ENCODE results near the gene NOL3. TPM values are rescaled to one million over a fixed set of nuclear protein-coding genes. Genes with fewer than 3 reads are reported as not detected.

The NOL3 gene
- total RNA-seq, 2 donors from 2014 or later, result 26.2 to 31.0 TPM

GRCh38 chr16:67193536-67193935 is 23.2 kb downstream of the NOL3 start:
- no peak for TF ChIP-seq CTCF (IDR thresholded peaks at IDR 0.05)
- Histone ChIP-seq H3K4me3 (peak overlapping the region; percentile 100), H3K27ac (no peak overlapping the region), H3K4me1 (peaks cover 18% of the 10 kb centered on the region), H3K36me3 (peaks cover 22% of the 10 kb centered on the region), H3K9me3 (no peaks in the 10 kb centered on the region), H3K27me3 (no peaks in the 10 kb centered on the region), H3K9ac (ENCODE audit: low read depth in 2 of 2, low read length in 2 of 2) (peak overlapping the region; percentile 98 to 99)
- intact Hi-C loops (cut with DNase I), result no loop called here
- no peak for DNase-seq

GRCh38 chr16:67194260-67194659 is 23.9 kb downstream of the NOL3 start:
- Histone ChIP-seq H3K27me3 (no peaks in the 10 kb centered on the region), H3K4me1 (peaks cover 18% of the 10 kb centered on the region), H3K27ac (no peak overlapping the region), H3K4me3 (no peak overlapping the region), H3K9me3 (no peaks in the 10 kb centered on the region), H3K9ac (ENCODE audit: low read depth in 2 of 2, low read length in 2 of 2) (peak overlapping the region; percentile 37 to 99), H3K36me3 (peaks cover 22% of the 10 kb centered on the region)
- no peak for TF ChIP-seq CTCF (IDR thresholded peaks at IDR 0.05)
- DNase-seq, result no peak
- intact Hi-C loops (cut with DNase I), result no loop called here

- H3K27me3 ChIP-seq, result no peaks in the 10 kb centered on the region
- intact Hi-C loops (cut with DNase I), result loop anchor here (5.0 kb wide), 1 partner anchor 87 kb away; no protein-coding TSS in a partner anchor
- H3K27ac ChIP-seq, result no peak overlapping the region
- H3K4me1 ChIP-seq, result peaks cover 18% of the 10 kb centered on the region
- no peak overlapping the region for H3K4me3 ChIP-seq
- DNase-seq, result no peak
- H3K9me3 ChIP-seq, result no peaks in the 10 kb centered on the region
- no peak overlapping the region for H3K9ac ChIP-seq (ENCODE audit: low read depth in 2 of 2, low read length in 2 of 2)
- TF ChIP-seq CTCF (IDR thresholded peaks at IDR 0.05), result no peak
- peaks cover 22% of the 10 kb centered on the region for H3K36me3 ChIP-seq
These were observed 25.3 kb downstream of the NOL3 start for GRCh38 chr16:67195676-67196075.

GRCh38 chr16:67196881-67197280 is 26.5 kb downstream of the NOL3 start:
- Histone ChIP-seq H3K9ac (ENCODE audit: low read depth in 2 of 2, low read length in 2 of 2) (no peak overlapping the region), H3K36me3 (peaks cover 22% of the 10 kb centered on the region), H3K4me3 (no peak overlapping the region), H3K27me3 (no peaks in the 10 kb centered on the region), H3K4me1 (peaks cover 13% of the 10 kb centered on the region), H3K9me3 (no peaks in the 10 kb centered on the region), H3K27ac (no peak overlapping the region)
- intact Hi-C loops (cut with DNase I), result loop anchor here (5.0 kb wide), 1 partner anchor 85 kb away; no protein-coding TSS in a partner anchor
- no peak for TF ChIP-seq CTCF (IDR thresholded peaks at IDR 0.05)
- no peak for DNase-seq

- no peaks in the 10 kb centered on the region for H3K9me3 ChIP-seq
- no peak for TF ChIP-seq CTCF (IDR thresholded peaks at IDR 0.05)
- peak overlapping the region; percentile 96 for H3K27ac ChIP-seq
- intact Hi-C loops (cut with DNase I), result loop anchor here (5.0 kb wide), 1 partner anchor 85 kb away; no protein-coding TSS in a partner anchor
- DNase-seq, result no peak
- no peak overlapping the region for H3K4me3 ChIP-seq
- H3K4me1 ChIP-seq, result peaks cover 12% of the 10 kb centered on the region
- peaks cover 22% of the 10 kb centered on the region for H3K36me3 ChIP-seq
- no peaks in the 10 kb centered on the region for H3K27me3 ChIP-seq
- H3K9ac ChIP-seq (ENCODE audit: low read depth in 2 of 2, low read length in 2 of 2), result peak overlapping the region in 1 of 2 donors; percentile 71
These were observed 27.4 kb downstream of the NOL3 start for GRCh38 chr16:67197704-67198103.

Data from colonic mucosa (tissue), 4 donors.